Hepatocyte (in vitro differentiated cells): ENCODE measurements around the gene PGM2L1. TPM values are rescaled to one million over a fixed set of nuclear protein-coding genes. Genes with fewer than 3 reads are reported as not detected.

ENCODE experiments used
- DNase-seq: peaks from one replicate; pipeline ENCODE4 v3.0.0-alpha.2; 2016; ENCODE audit warnings: low spot score
- H2AFZ ChIP-seq: fragments of 200-600 bp; sonication (generic); 2 replicates; pipeline ENCODE4 v1.6.0; 2016; ENCODE audit warnings: antibody characterized with exemption, mild to moderate bottlenecking
- H3K27ac ChIP-seq: fragments of 200-600 bp; sonication (generic); 2 replicates; pipeline ENCODE4 v1.5.1; 2016; ENCODE audit warnings: mild to moderate bottlenecking
- H3K27me3 ChIP-seq: fragments of 200-600 bp; sonication (generic); 2 replicates; pipeline ENCODE4 v1.6.1; 2016
- H3K36me3 ChIP-seq: fragments of 200-600 bp; sonication (generic); replicated peaks from 2 replicates; pipeline ENCODE4 v1.5.1; 2016; ENCODE audit warnings: low read depth; ENCODE audit not compliant: insufficient read depth
- H3K4me1 ChIP-seq: fragments of 200-600 bp; sonication (generic); 2 replicates; pipeline ENCODE4 v1.5.1; 2016; ENCODE audit warnings: mild to moderate bottlenecking, moderate library complexity; ENCODE audit not compliant: insufficient read depth
- H3K4me2 ChIP-seq: fragments of 200-600 bp; sonication (generic); 2 replicates; pipeline ENCODE4 v1.6.0; 2016
- H3K4me3 ChIP-seq: fragments of 200-600 bp; sonication (generic); 2 replicates; pipeline ENCODE4 v1.5.1; 2016; ENCODE audit warnings: mild to moderate bottlenecking
- H3K79me2 ChIP-seq: fragments of 200-600 bp; sonication (generic); 2 replicates; pipeline ENCODE4 v1.6.0; 2017; ENCODE audit warnings: mild to moderate bottlenecking
- H3K9me2 ChIP-seq: fragments of 200-600 bp; sonication (generic); replicated peaks from 2 replicates; pipeline ENCODE4 v1.6.0; 2017; ENCODE audit warnings: mild to moderate bottlenecking; ENCODE audit not compliant: insufficient read depth
- H3K9me3 ChIP-seq: fragments of 200-600 bp; sonication (generic); 2 replicates; pipeline ENCODE4 v1.5.1; 2016; ENCODE audit warnings: low read depth, mild to moderate bottlenecking
- H4K20me1 ChIP-seq: fragments of 200-600 bp; sonication (generic); 2 replicates; pipeline ENCODE4 v1.6.0; 2016; ENCODE audit warnings: mild to moderate bottlenecking; ENCODE audit not compliant: insufficient read depth, poor library complexity, severe bottlenecking
- CTCF ChIP-seq: fragments of 200-600 bp; sonication (generic); IDR thresholded peaks from 2 replicates; pipeline ENCODE4 v1.5.1; 2016; ENCODE audit warnings: antibody characterized with exemption, mild to moderate bottlenecking; ENCODE audit not compliant: poor library complexity
- EZH2 ChIP-seq: fragments of 200-600 bp; sonication (generic); IDR thresholded peaks from 2 replicates; pipeline ENCODE4 v1.6.1; 2016; ENCODE audit warnings: antibody characterized with exemption, mild to moderate bottlenecking, borderline replicate concordance
- EZH2phosphoT487 ChIP-seq: fragments of 200-600 bp; sonication (generic); IDR thresholded peaks from one replicate; pipeline ENCODE4 v1.6.1; 2018; ENCODE audit warnings: antibody characterized with exemption, mild to moderate bottlenecking, low read depth, moderate library complexity; ENCODE audit not compliant: unreplicated experiment, severe bottlenecking
- WGBS: methylation state at CpG from one replicate; pipeline ENCODE4 v1.1.6; 2016; ENCODE audit warnings: low lambda C conversion rate; ENCODE audit errors: missing lambda C conversion rate; 5-methylcytosine and 5-hydroxymethylcytosine counted together
- polyA plus RNA-seq: library from polyadenylated mRNA; unstranded; fragments of >200 nt; fragmentation: Nextera tagmentation; extraction: Ambion mirVana; gene quantifications from 2 replicates; pipeline ENCODE4 v1.2.1, GENCODE V29; 2016
- total RNA-seq: library from RNA; depleted of rRNA; stranded (reverse); fragments of >200 nt; gene quantifications from 2 replicates; pipeline ENCODE4 v1.2.3, GENCODE V29; 2014

Gene PGM2L1
- total and polyA plus RNA-seq, 2 experiments from 2014 or later: 6.7 to 10.0 TPM

- no peaks in the 10 kb centered on the region for H3K4me1 ChIP-seq
- TF ChIP-seq EZH2phosphoT487: no peak
- no peak for TF ChIP-seq EZH2
- TF ChIP-seq CTCF: no peak
- H3K27ac ChIP-seq: no peak overlapping the region
- no peaks in the 10 kb centered on the region for H3K9me3 ChIP-seq
- H3K36me3 ChIP-seq: no peaks in the 10 kb centered on the region
- H4K20me1 ChIP-seq: no peaks in the 10 kb centered on the region
- H3K4me3 ChIP-seq: no peak overlapping the region
- H2AFZ ChIP-seq: no peak overlapping the region
- DNase-seq: no peak
- no peaks in the 10 kb centered on the region for H3K27me3 ChIP-seq
- H3K9me2 ChIP-seq: no peaks in the 10 kb centered on the region
- H3K79me2 ChIP-seq: peaks cover 24% of the 10 kb centered on the region
- no peak overlapping the region for H3K4me2 ChIP-seq
- 96% methylated on average over 2 of the region's 2 CpGs for WGBS
Measured at GRCh38 chr11:74390697-74391096, 7.5 kb downstream of the PGM2L1 start.

DNA sequence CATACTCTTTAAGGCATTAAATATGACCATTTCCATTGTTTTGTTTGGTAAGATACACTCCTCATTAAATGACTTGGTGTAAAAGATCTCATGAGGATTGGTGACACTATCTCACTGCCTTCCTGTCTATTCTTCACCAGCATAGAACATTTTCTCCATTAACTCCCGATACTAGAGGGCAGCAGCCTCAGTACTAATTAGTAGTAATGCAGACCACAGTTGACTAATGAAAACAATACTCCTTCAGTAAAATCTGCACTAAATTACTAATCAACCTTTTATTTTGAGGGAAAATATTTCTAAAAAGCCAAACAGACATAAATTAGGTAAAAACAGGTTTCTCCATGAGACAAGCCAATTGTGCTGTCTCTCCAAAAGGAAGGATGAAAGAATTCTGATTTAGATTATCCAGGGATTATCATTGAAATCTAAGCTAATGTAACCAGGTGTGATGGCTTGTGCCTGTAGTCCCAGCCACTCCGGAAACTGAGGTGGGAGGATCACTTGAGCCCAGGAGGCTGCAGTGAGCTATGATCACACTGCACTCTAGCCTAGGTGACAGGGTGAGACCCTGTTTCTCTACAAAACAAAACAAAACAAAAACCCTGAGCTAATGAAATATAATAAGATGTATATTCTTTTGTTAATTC is 9.4 kb downstream of the PGM2L1 start:
- Histone ChIP-seq H3K9me2 (no peaks in the 10 kb centered on the region), H3K79me2 (peaks cover 10% of the 10 kb centered on the region), H4K20me1 (no peaks in the 10 kb centered on the region), H3K4me2 (no peak overlapping the region), H3K9me3 (no peaks in the 10 kb centered on the region), H2AFZ (no peak overlapping the region), H3K27me3 (no peaks in the 10 kb centered on the region), H3K27ac (no peak overlapping the region), H3K4me3 (no peak overlapping the region), H3K4me1 (no peaks in the 10 kb centered on the region), H3K36me3 (no peaks in the 10 kb centered on the region)
- TF ChIP-seq CTCF: peak; percentile 85
- no peak for TF ChIP-seq EZH2
- 5% methylated on average over 2 of the region's 2 CpGs for WGBS
- DNase-seq: peak; percentile 79

DNA sequence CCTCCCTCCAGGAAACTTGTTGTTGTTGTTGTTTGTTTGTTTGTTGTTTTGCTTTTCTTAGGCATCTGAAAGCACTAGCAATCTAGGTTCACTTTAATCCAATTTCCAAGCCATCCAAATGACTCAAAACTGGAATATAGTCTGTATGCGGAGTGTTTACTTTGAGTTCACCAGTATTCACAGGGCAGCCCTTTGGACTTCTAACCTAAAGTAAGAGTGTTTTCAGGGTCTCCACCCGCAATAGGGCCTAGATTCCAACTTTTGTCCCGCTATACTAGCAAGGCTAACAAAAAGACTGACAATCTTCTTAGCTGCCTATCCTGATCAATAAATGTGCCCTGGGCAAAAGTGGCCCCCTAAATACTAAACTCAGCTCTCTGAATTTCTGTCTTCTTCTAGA is 13.6 kb downstream of the PGM2L1 start:
- H3K27ac ChIP-seq: no peak overlapping the region
- 77% methylated on average over 3 of the region's 3 CpGs for WGBS

More for the DNA sequence above, 13.6 kb downstream of the PGM2L1 start:
- no peaks in the 10 kb centered on the region for H3K36me3 ChIP-seq
- no peak overlapping the region for H3K4me2 ChIP-seq
- H3K27me3 ChIP-seq: no peaks in the 10 kb centered on the region
- H3K9me2 ChIP-seq: no peaks in the 10 kb centered on the region
- H2AFZ ChIP-seq: no peak overlapping the region
- DNase-seq: no peak
- no peaks in the 10 kb centered on the region for H4K20me1 ChIP-seq
- no peaks in the 10 kb centered on the region for H3K9me3 ChIP-seq
- H3K4me1 ChIP-seq: no peaks in the 10 kb centered on the region
- peaks cover 3% of the 10 kb centered on the region for H3K79me2 ChIP-seq
- TF ChIP-seq CTCF: no peak
- no peak for TF ChIP-seq EZH2
- TF ChIP-seq EZH2phosphoT487: no peak
- no peak overlapping the region for H3K4me3 ChIP-seq
